Endothelial cell of umbilical vein (primary cell): ENCODE results near the gene RPS5. TPM values are rescaled to one million over a fixed set of nuclear protein-coding genes. Genes with fewer than 3 reads are reported as not detected.

Source experiments
- BruUV-seq: library from RNA; stranded (reverse); fragments of 400-500 nt; replicated peaks from 2 replicates; lab custom pipeline; 2021; lab: Mats Ljungman, UMichigan
- CTCF ChIA-PET: fragments of 300-600, 350-600 bp; sonication (Branson Sonifier 250); formaldehyde crosslinking; loops from one replicate; lab custom pipeline; 2021; ENCODE audit warnings: antibody characterized with exemption, inconsistent platforms; lab: Charles Lee
- POLR2A ChIA-PET: fragments of 300-600, 350-600 bp; sonication (Branson Sonifier 250); formaldehyde crosslinking; loops from one replicate; lab custom pipeline; 2021; ENCODE audit warnings: antibody characterized with exemption, inconsistent platforms; lab: Charles Lee
- DNase-seq: peaks from one replicate; pipeline ENCODE4 v3.0.0-alpha.2; 2011; ENCODE audit warnings: low read depth, low spot score
- FAIRE-seq: peaks from 2 replicates; lab custom pipeline; 2011; peaks lifted over from hg19 to GRCh38; lab: Jason Lieb, UNC
- H2AFZ ChIP-seq: 2 replicates; pipeline ENCODE4 v1.6.0; 2012; ENCODE audit warnings: low read depth, low read length, control low read depth, inconsistent platforms
- H3K27ac ChIP-seq: 2 replicates; pipeline ENCODE4 v1.5.1; 2011; ENCODE audit warnings: low read depth, mild to moderate bottlenecking, control low read depth, low read length, moderate library complexity; ENCODE audit not compliant: insufficient read depth
- H3K27me3 ChIP-seq, 2 experiments: 2 replicates each; pipeline versions ENCODE4 v1.6.0 to v1.6.1; 2011; ENCODE audit warnings: low read length in 2 of 2, mixed read lengths in 1 of 2; ENCODE audit not compliant: control insufficient read depth in 2 of 2, insufficient read depth in 2 of 2
- H3K36me3 ChIP-seq, 2 experiments: 2 replicates in 1 of 2; 3 replicates in 1 of 2; pipeline ENCODE4 v1.5.1; 2011; ENCODE audit warnings: low read length in 2 of 2, mild to moderate bottlenecking in 1 of 2, moderate library complexity in 1 of 2; ENCODE audit not compliant: control insufficient read depth in 2 of 2, insufficient read depth in 2 of 2; ENCODE audit errors: extremely low read depth in 1 of 2
- H3K4me1 ChIP-seq: 3 replicates; pipeline ENCODE4 v1.5.1; 2011; ENCODE audit warnings: mild to moderate bottlenecking, low read length; ENCODE audit not compliant: control insufficient read depth, insufficient read depth; ENCODE audit errors: extremely low read depth
- H3K4me2 ChIP-seq: 2 replicates; pipeline ENCODE4 v1.6.1; 2011; ENCODE audit warnings: low read length, control low read depth, mixed read lengths; ENCODE audit not compliant: insufficient read depth
- H3K4me3 ChIP-seq, 3 experiments: fragments of 200-600 bp in 1 of 3; sonication (generic), shearing (Covaris generic) in 1 of 3; replicated peaks in 1 of 3; 2 replicates each; pipeline ENCODE4 v1.5.1; 2011 to 2016; ENCODE audit warnings: control low read depth in 3 of 3, low read length in 3 of 3, mild to moderate bottlenecking in 2 of 3, inconsistent platforms in 1 of 3, low read depth in 1 of 3, moderate library complexity in 1 of 3; ENCODE audit not compliant: insufficient read depth in 1 of 3
- H3K79me2 ChIP-seq: 2 replicates; pipeline ENCODE4 v1.6.0; 2012; ENCODE audit warnings: low read length, inconsistent platforms; ENCODE audit not compliant: control insufficient read depth, insufficient read depth
- H3K9ac ChIP-seq: replicated peaks from 2 replicates; pipeline ENCODE3; 2011; ENCODE audit warnings: low read length, control low read depth; ENCODE audit not compliant: insufficient read depth; ENCODE audit errors: extremely low read depth
- H3K9me1 ChIP-seq: replicated peaks from 3 replicates; pipeline ENCODE4 v1.6.0; 2011; ENCODE audit warnings: mild to moderate bottlenecking, low read length; ENCODE audit not compliant: control insufficient read depth, insufficient read depth; ENCODE audit errors: extremely low read depth
- H3K9me3 ChIP-seq: replicated peaks from 2 replicates; pipeline ENCODE4 v1.5.1; 2012; ENCODE audit warnings: low read length, inconsistent platforms; ENCODE audit not compliant: control insufficient read depth, insufficient read depth
- H4K20me1 ChIP-seq: replicated peaks from 2 replicates; pipeline ENCODE3; 2011; ENCODE audit warnings: mild to moderate bottlenecking, low read length; ENCODE audit not compliant: control insufficient read depth, insufficient read depth; ENCODE audit errors: extremely low read depth
- EZH2 ChIP-seq: IDR thresholded peaks from 2 replicates; pipeline ENCODE4 v1.6.1; 2012; ENCODE audit warnings: borderline replicate concordance, low read depth, mild to moderate bottlenecking, moderate library complexity, low read length, inconsistent platforms; ENCODE audit not compliant: severe bottlenecking
- FOS ChIP-seq: IDR thresholded peaks from 2 replicates; pipeline ENCODE4 v1.6.1; 2011; ENCODE audit warnings: mild to moderate bottlenecking, low read length, moderate library complexity, borderline replicate concordance; ENCODE audit not compliant: insufficient read depth
- GATA2 ChIP-seq: IDR thresholded peaks from 2 replicates; pipeline ENCODE4 v1.7.0; 2011; ENCODE audit warnings: low read depth, mild to moderate bottlenecking, moderate library complexity, mixed read lengths, low read length; ENCODE audit not compliant: insufficient read length, insufficient read depth
- JUN ChIP-seq: IDR thresholded peaks from 2 replicates; pipeline ENCODE4 v1.6.1; 2011; ENCODE audit warnings: borderline replicate concordance, low read depth; ENCODE audit not compliant: insufficient read length, insufficient read depth
- MAX ChIP-seq: IDR thresholded peaks from 2 replicates; pipeline ENCODE4 v1.6.1; 2011; ENCODE audit not compliant: insufficient read depth, insufficient read length
- MYC ChIP-seq: IDR thresholded peaks from one replicate; pipeline ENCODE4 v1.6.1; 2011; ENCODE audit warnings: mild to moderate bottlenecking, low read depth, low read length
- POLR2A ChIP-seq: IDR thresholded peaks from 2 replicates; pipeline ENCODE4 v1.6.1; 2012; ENCODE audit warnings: low read depth, mild to moderate bottlenecking, control low read depth, low read length
- POLR2AphosphoS5 ChIP-seq: IDR thresholded peaks from 2 replicates; pipeline ENCODE4 v1.6.1; 2012; ENCODE audit warnings: low read depth, mild to moderate bottlenecking, control low read depth, low read length, moderate library complexity; ENCODE audit not compliant: insufficient read depth
- dilution Hi-C: fragments of 300-500 bp; cut with MboI; formaldehyde crosslinking; loops from one replicate; pipeline ENCODE4 v1.15.0; 2019; ENCODE audit warnings: low sequenced_read_pairs; ENCODE audit not compliant: extremely low pct_ligation_motif_present
- intact Hi-C: fragments of 100-400 bp; cut with micrococcal nuclease; formaldehyde crosslinking; loops from one replicate; pipeline ENCODE4 v1.10.0; 2022
- polyA plus RNA-seq, 4 experiments: library from polyadenylated mRNA; depleted of rRNA in 3 of 4; stranded (reverse) in 3 of 4; unstranded in 1 of 4; fragments of >200 nt; gene quantifications; 2 replicates each; pipeline versions ENCODE4 v1.2.1 to v1.2.3, GENCODE V29; 2011 to 2012; ENCODE audit warnings: missing spikeins in 1 of 4
- total RNA-seq: library from RNA; stranded (reverse); gene quantifications from 2 replicates; pipeline ENCODE4 v1.2.3, GENCODE V29; 2021
- TF ChIP-seq, protein P1 (sequence below), 2 donors: IDR thresholded peaks; 1 replicate in 1 of 2; 2 replicates in 1 of 2; pipeline ENCODE4 v1.5.1; 2011; ENCODE audit warnings: low read length in 2 of 2, mild to moderate bottlenecking in 2 of 2, moderate library complexity in 2 of 2, control low read depth in 1 of 2, inconsistent platforms in 1 of 2, low read depth in 1 of 2; ENCODE audit not compliant: insufficient read depth in 1 of 2; ENCODE audit errors: extremely low read depth in 1 of 2

Gene RPS5
- total and polyA plus RNA-seq, 2 donors (not counting 3 experiments of a cell fraction or from before 2014, with no cell fraction given), result 993 to 3,430 TPM

GRCh38 chr19:58434217-58434616 lies 47.1 kb downstream of the RPS5 start:
- peaks cover 11 to 15% of the 10 kb centered on the region in 2 experiments for H3K36me3 ChIP-seq

More at GRCh38 chr19:58434217-58434616, 47.1 kb downstream of the RPS5 start:
- CTCF ChIA-PET, result no interaction called here
- no peak for FAIRE-seq
- peaks cover 1% of the 10 kb centered on the region for H3K4me1 ChIP-seq
- H3K9me1 ChIP-seq, result no peaks in the 10 kb centered on the region
- POLR2A ChIA-PET, result no interaction called here
- H4K20me1 ChIP-seq, result no peaks in the 10 kb centered on the region
- H3K9me3 ChIP-seq, result peaks cover 40% of the 10 kb centered on the region
- H2AFZ ChIP-seq, result no peak overlapping the region
- H3K27ac ChIP-seq, result no peak overlapping the region
- H3K4me3 ChIP-seq, result no peak overlapping the region
- H3K4me2 ChIP-seq, result no peak overlapping the region
- dilution Hi-C loops (no loop called here), intact Hi-C loops (no loop called here)
- BruUV-seq, result no TSS peak
- H3K9ac ChIP-seq, result no peak overlapping the region
- no peaks in the 10 kb centered on the region for H3K27me3 ChIP-seq
- no peak for TF ChIP-seq MAX
- no peak for TF ChIP-seq POLR2AphosphoS5
- no peak for TF ChIP-seq EZH2
- TF ChIP-seq, protein P1, sequence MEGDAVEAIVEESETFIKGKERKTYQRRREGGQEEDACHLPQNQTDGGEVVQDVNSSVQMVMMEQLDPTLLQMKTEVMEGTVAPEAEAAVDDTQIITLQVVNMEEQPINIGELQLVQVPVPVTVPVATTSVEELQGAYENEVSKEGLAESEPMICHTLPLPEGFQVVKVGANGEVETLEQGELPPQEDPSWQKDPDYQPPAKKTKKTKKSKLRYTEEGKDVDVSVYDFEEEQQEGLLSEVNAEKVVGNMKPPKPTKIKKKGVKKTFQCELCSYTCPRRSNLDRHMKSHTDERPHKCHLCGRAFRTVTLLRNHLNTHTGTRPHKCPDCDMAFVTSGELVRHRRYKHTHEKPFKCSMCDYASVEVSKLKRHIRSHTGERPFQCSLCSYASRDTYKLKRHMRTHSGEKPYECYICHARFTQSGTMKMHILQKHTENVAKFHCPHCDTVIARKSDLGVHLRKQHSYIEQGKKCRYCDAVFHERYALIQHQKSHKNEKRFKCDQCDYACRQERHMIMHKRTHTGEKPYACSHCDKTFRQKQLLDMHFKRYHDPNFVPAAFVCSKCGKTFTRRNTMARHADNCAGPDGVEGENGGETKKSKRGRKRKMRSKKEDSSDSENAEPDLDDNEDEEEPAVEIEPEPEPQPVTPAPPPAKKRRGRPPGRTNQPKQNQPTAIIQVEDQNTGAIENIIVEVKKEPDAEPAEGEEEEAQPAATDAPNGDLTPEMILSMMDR (IDR thresholded peaks at IDR 0.05; ENCODE audit: extremely low read depth in 1 of 2, insufficient read depth in 1 of 2, low read depth in 1 of 2, low read length in 2 of 2), result no peak
- no peak for TF ChIP-seq FOS
- no peak for TF ChIP-seq POLR2A
- TF ChIP-seq MYC, result no peak
- TF ChIP-seq GATA2, result no peak
- TF ChIP-seq JUN, result no peak
- H3K79me2 ChIP-seq, result no peaks in the 10 kb centered on the region
- DNase-seq, result no peak
